Right hindlimb (tissue), 1 donor: Measurements from ENCODE around the gene ELANE.

ENCODE experiments used
- DNase-seq: peaks from one replicate; pipeline ENCODE4 v3.0.0-alpha.2; 2018

The ELANE gene

GRCh38 chr19:900043-900301 is 47.9 kb downstream of the ELANE start:
- DNase-seq: no peak

GRCh38 chr19:900302-901111 is 48.4 kb downstream of the ELANE start:
- DNase-seq: no peak

GRCh38 chr19:901216-902092 is 49.4 kb downstream of the ELANE start:
- no peak for DNase-seq

- no peak for DNase-seq
These were observed 49.9 kb downstream of the ELANE start for GRCh38 chr19:902093-902370.

GRCh38 chr19:902446-903226 is 50.5 kb downstream of the ELANE start:
- no peak for DNase-seq

GRCh38 chr19:903266-903797 is 51.2 kb downstream of the ELANE start:
- no peak for DNase-seq

- DNase-seq: no peak
These were observed 52.4 kb downstream of the ELANE start for GRCh38 chr19:904545-904944.
